ENCODE measurements around the gene DENND2C. TPM values are rescaled to one million over a fixed set of nuclear protein-coding genes. Genes with fewer than 3 reads are reported as not detected.
A peak's percentile ranks its signal among the peaks of the same experiment; 100 is the strongest.

Gene DENND2C
- total and polyA plus RNA-seq, 2 experiments from 2014 or later, result 1.4 to 5.6 TPM

GRCh38 chr1:114586513-114587047, 83.3 kb downstream of the DENND2C start:
- 87% methylated on average over 5 of the region's 5 CpGs for WGBS (ENCODE audit: low lambda C conversion rate, missing lambda C conversion rate)
- H3K27me3 ChIP-seq, result no peaks in the 10 kb centered on the region

GRCh38 chr1:114585231-114585630, 84.6 kb downstream of the DENND2C start:
- Histone ChIP-seq H3K27me3 (no peaks in the 10 kb centered on the region), H3K27ac (no peak overlapping the region), H3K4me3 (no peak overlapping the region), H4K20me1 (ENCODE audit: insufficient read depth, poor library complexity, severe bottlenecking) (no peaks in the 10 kb centered on the region), H3K4me2 (no peak overlapping the region), H3K36me3 (replicated peaks; ENCODE audit: insufficient read depth, low read depth) (no peaks in the 10 kb centered on the region), H3K9me3 (ENCODE audit: low read depth) (no peaks in the 10 kb centered on the region), H3K79me2 (peaks cover 9% of the 10 kb centered on the region), H2AFZ (no peak overlapping the region), H3K9me2 (replicated peaks; ENCODE audit: insufficient read depth) (no peaks in the 10 kb centered on the region), H3K4me1 (ENCODE audit: insufficient read depth) (peaks cover 3% of the 10 kb centered on the region)
- no peak for TF ChIP-seq EZH2phosphoT487 (IDR thresholded peaks at IDR 0.05; ENCODE audit: low read depth, severe bottlenecking, unreplicated experiment)
- no peak for TF ChIP-seq EZH2 (IDR thresholded peaks at IDR 0.05; ENCODE audit: borderline replicate concordance)
- TF ChIP-seq CTCF (IDR thresholded peaks at IDR 0.05; ENCODE audit: poor library complexity), result no peak
- no peak for DNase-seq (ENCODE audit: low spot score)
- 91% methylated on average over 1 of the region's 1 CpG for WGBS (ENCODE audit: low lambda C conversion rate, missing lambda C conversion rate)

More at GRCh38 chr1:114586513-114587047, 83.3 kb downstream of the DENND2C start:
- Histone ChIP-seq H3K4me3 (no peak overlapping the region), H3K79me2 (no peaks in the 10 kb centered on the region), H3K9me2 (replicated peaks; ENCODE audit: insufficient read depth) (no peaks in the 10 kb centered on the region), H4K20me1 (ENCODE audit: insufficient read depth, poor library complexity, severe bottlenecking) (no peaks in the 10 kb centered on the region), H3K4me2 (no peak overlapping the region), H3K4me1 (ENCODE audit: insufficient read depth) (no peaks in the 10 kb centered on the region), H3K36me3 (replicated peaks; ENCODE audit: insufficient read depth, low read depth) (no peaks in the 10 kb centered on the region), H2AFZ (no peak overlapping the region), H3K9me3 (ENCODE audit: low read depth) (no peaks in the 10 kb centered on the region), H3K27ac (no peak overlapping the region)
- TF ChIP-seq EZH2phosphoT487 (IDR thresholded peaks at IDR 0.05; ENCODE audit: low read depth, severe bottlenecking, unreplicated experiment) (no peak), CTCF (IDR thresholded peaks at IDR 0.05; ENCODE audit: poor library complexity) (no peak), EZH2 (IDR thresholded peaks at IDR 0.05; ENCODE audit: borderline replicate concordance) (no peak)
- DNase-seq (ENCODE audit: low spot score), result no peak

GRCh38 chr1:114581335-114582287, 88.2 kb downstream of the DENND2C start, which contains the start of gene BCAS2:
TSS of gene BCAS2 (minus strand) at chr1:114581615. CDS start at chr1:114581591, 24 bp downstream.
- Histone ChIP-seq H3K27me3 (no peaks in the 10 kb centered on the region), H3K79me2 (peaks cover 26% of the 10 kb centered on the region), H4K20me1 (ENCODE audit: insufficient read depth, poor library complexity, severe bottlenecking) (no peaks in the 10 kb centered on the region), H3K27ac (peak within 1 kb of the TSS; percentile 83), H3K4me1 (ENCODE audit: insufficient read depth) (peaks cover 8% of the 10 kb centered on the region), H3K4me3 (peak within 1 kb of the TSS; percentile 69), H3K9me3 (ENCODE audit: low read depth) (no peaks in the 10 kb centered on the region), H3K36me3 (replicated peaks; ENCODE audit: insufficient read depth, low read depth) (no peaks in the 10 kb centered on the region), H2AFZ (peak within 1 kb of the TSS; percentile 80), H3K9me2 (replicated peaks; ENCODE audit: insufficient read depth) (no peaks in the 10 kb centered on the region), H3K4me2 (peak within 1 kb of the TSS; percentile 93)
- 14% methylated on average over 40 of the region's 40 CpGs for WGBS (ENCODE audit: low lambda C conversion rate, missing lambda C conversion rate)
- TF ChIP-seq EZH2phosphoT487 (IDR thresholded peaks at IDR 0.05; ENCODE audit: low read depth, severe bottlenecking, unreplicated experiment) (no peak), CTCF (IDR thresholded peaks at IDR 0.05; ENCODE audit: poor library complexity) (no peak), EZH2 (IDR thresholded peaks at IDR 0.05; ENCODE audit: borderline replicate concordance) (no peak)
- DNase-seq (ENCODE audit: low spot score), result peak; percentile 97

All from hepatocyte (in vitro differentiated cells).